H9 (cell line): ENCODE results near the gene CYP1B1. TPM values are rescaled to one million over a fixed set of nuclear protein-coding genes. Genes with fewer than 3 reads are reported as not detected.

Experiments
- DNase-seq: peaks from one replicate; pipeline ENCODE4 v3.0.0-alpha.2; 2017
- H2AFZ ChIP-seq: one replicate; pipeline ENCODE4 v1.6.1; 2013; ENCODE audit warnings: mild to moderate bottlenecking, low read length, control low read depth, moderate library complexity
- H2AK5ac ChIP-seq: 2 replicates; pipeline ENCODE4 v1.6.1; 2013; ENCODE audit warnings: low read length, control low read depth, mixed read lengths; ENCODE audit not compliant: insufficient read length
- H2BK120ac ChIP-seq: one replicate; pipeline ENCODE4 v1.6.1; 2013; ENCODE audit warnings: low read depth, mild to moderate bottlenecking, low read length, control low read depth, inconsistent platforms; ENCODE audit not compliant: poor library complexity, severe bottlenecking
- H2BK12ac ChIP-seq: 2 replicates; pipeline ENCODE4 v1.6.1; 2013; ENCODE audit warnings: low read length, control low read depth, mixed read lengths, low read depth; ENCODE audit not compliant: insufficient read length
- H2BK15ac ChIP-seq: 2 replicates; pipeline ENCODE4 v1.6.1; 2013; ENCODE audit warnings: low read depth, low read length, control low read depth
- H2BK20ac ChIP-seq: one replicate; pipeline ENCODE4 v1.6.1; 2013; ENCODE audit warnings: low read depth, mild to moderate bottlenecking, low read length, control low read depth, inconsistent platforms; ENCODE audit not compliant: poor library complexity, severe bottlenecking
- H2BK5ac ChIP-seq: 2 replicates; pipeline ENCODE4 v1.6.1; 2013; ENCODE audit warnings: low read length, control low read depth, mixed read lengths; ENCODE audit not compliant: insufficient read length
- H3K14ac ChIP-seq: 2 replicates; pipeline ENCODE4 v1.6.1; 2013; ENCODE audit warnings: low read length, control low read depth; ENCODE audit not compliant: insufficient read depth
- H3K18ac ChIP-seq: 2 replicates; pipeline ENCODE4 v1.6.1; 2013; ENCODE audit warnings: low read depth, mild to moderate bottlenecking, mixed read lengths, low read length, control low read depth; ENCODE audit not compliant: insufficient read length
- H3K23ac ChIP-seq: 2 replicates; pipeline ENCODE4 v1.6.1; 2013; ENCODE audit warnings: low read length, control low read depth, mixed read lengths, low read depth; ENCODE audit not compliant: insufficient read length
- H3K23me2 ChIP-seq: 2 replicates; pipeline ENCODE4 v1.6.1; 2013; ENCODE audit warnings: low read depth, mild to moderate bottlenecking, mixed read lengths, low read length, control low read depth; ENCODE audit not compliant: insufficient read length, poor library complexity, severe bottlenecking
- H3K27ac ChIP-seq: 2 replicates; pipeline ENCODE4 v1.5.1; 2013; ENCODE audit warnings: low read length, control low read depth, mixed read lengths, low read depth; ENCODE audit not compliant: insufficient read length
- H3K27me3 ChIP-seq: 2 replicates; pipeline ENCODE4 v1.6.1; 2013; ENCODE audit warnings: low read length, control low read depth, inconsistent platforms; ENCODE audit not compliant: insufficient read depth
- H3K4ac ChIP-seq: 2 replicates; pipeline ENCODE4 v1.6.1; 2013; ENCODE audit warnings: low read depth, mild to moderate bottlenecking, control low read depth, inconsistent platforms, low read length, moderate library complexity
- H3K4me1 ChIP-seq: 2 replicates; pipeline ENCODE4 v1.6.1; 2013; ENCODE audit warnings: low read length, control low read depth, inconsistent platforms; ENCODE audit not compliant: insufficient read depth
- H3K4me2 ChIP-seq: 2 replicates; pipeline ENCODE4 v1.6.1; 2013; ENCODE audit warnings: low read length, control low read depth, mixed read lengths; ENCODE audit not compliant: insufficient read length, insufficient read depth
- H3K56ac ChIP-seq: 2 replicates; pipeline ENCODE4 v1.6.1; 2013; ENCODE audit warnings: low read depth, mild to moderate bottlenecking, mixed read lengths, low read length, control low read depth; ENCODE audit not compliant: insufficient read length
- H3K79me1 ChIP-seq: 2 replicates; pipeline ENCODE4 v1.6.1; 2013; ENCODE audit warnings: low read depth, mild to moderate bottlenecking, moderate library complexity, low read length, control low read depth, inconsistent platforms; ENCODE audit not compliant: insufficient read depth, poor library complexity, severe bottlenecking
- H3K79me2 ChIP-seq: 2 replicates; pipeline ENCODE4 v1.6.1; 2013; ENCODE audit warnings: low read length, control low read depth, inconsistent platforms; ENCODE audit not compliant: insufficient read depth
- H3K9ac ChIP-seq: 2 replicates; pipeline ENCODE4 v1.6.1; 2013; ENCODE audit warnings: low read length, control low read depth, mixed read lengths; ENCODE audit not compliant: insufficient read length; ENCODE audit errors: extremely low read depth
- H3K9me3 ChIP-seq: one replicate; pipeline ENCODE4 v1.6.1; 2013; ENCODE audit warnings: low read depth, low read length, inconsistent platforms; ENCODE audit not compliant: control insufficient read depth
- H3T11ph ChIP-seq: one replicate; pipeline ENCODE4 v1.6.1; 2013; ENCODE audit warnings: mild to moderate bottlenecking, low read length, control low read depth, inconsistent platforms
- H4K20me1 ChIP-seq: one replicate; pipeline ENCODE4 v1.6.1; 2013; ENCODE audit not compliant: control insufficient read depth, insufficient read length, insufficient read depth
- H4K5ac ChIP-seq: 2 replicates; pipeline ENCODE4 v1.6.1; 2013; ENCODE audit warnings: low read depth, mild to moderate bottlenecking, mixed read lengths, low read length, control low read depth; ENCODE audit not compliant: insufficient read length
- H4K8ac ChIP-seq: replicated peaks from 2 replicates; pipeline ENCODE4 v1.6.1; 2013; ENCODE audit warnings: low read length, control low read depth, mixed read lengths, low read depth; ENCODE audit not compliant: insufficient read length
- H4K91ac ChIP-seq: 2 replicates; pipeline ENCODE4 v1.6.1; 2013; ENCODE audit warnings: low read depth, mild to moderate bottlenecking, moderate library complexity, mixed read lengths, low read length, control low read depth; ENCODE audit not compliant: insufficient read length
- H3K27ac Mint-ChIP-seq, 3 experiments: 2 replicates in 2 of 3; 3 replicates in 1 of 3; pipeline ENCODE4 v1.8.0; 2020 to 2021; ENCODE audit warnings: mixed read lengths in 3 of 3, mild to moderate bottlenecking in 1 of 3, moderate library complexity in 1 of 3
- H3K27me3 Mint-ChIP-seq: 2 replicates; pipeline ENCODE4 v1.8.0; 2021; ENCODE audit warnings: low read depth, mild to moderate bottlenecking, moderate library complexity, mixed read lengths
- H3K36me3 Mint-ChIP-seq, 3 experiments: 2 replicates in 2 of 3; 3 replicates in 1 of 3; pipeline ENCODE4 v1.8.0; 2020 to 2021; ENCODE audit warnings: low read depth in 3 of 3, mixed read lengths in 3 of 3; ENCODE audit not compliant: insufficient read depth in 1 of 3
- H3K4me1 Mint-ChIP-seq, 2 experiments: 2 replicates each; pipeline ENCODE4 v1.8.0; 2020; ENCODE audit warnings: mixed read lengths in 2 of 2
- H3K4me3 Mint-ChIP-seq, 2 experiments: 2 replicates in 1 of 2; 3 replicates in 1 of 2; pipeline ENCODE4 v1.8.0; 2020 to 2021; ENCODE audit warnings: mild to moderate bottlenecking in 2 of 2, mixed read lengths in 2 of 2, moderate library complexity in 1 of 2
- H3K9me3 Mint-ChIP-seq, 2 experiments: 2 replicates in 1 of 2; 3 replicates in 1 of 2; pipeline ENCODE4 v1.8.0; 2020; ENCODE audit warnings: mild to moderate bottlenecking in 2 of 2, mixed read lengths in 2 of 2, moderate library complexity in 1 of 2
- CTCF ChIP-seq: fragments of 200-600 bp; sonication (generic); conservative IDR thresholded peaks from 3 replicates; pipeline ENCODE4 v1.8.0; 2021; ENCODE audit warnings: antibody characterized with exemption, mild to moderate bottlenecking
- WGBS: extraction: QIAGEN DNeasy Blood & Tissue Kit; methylation state at CpG from one replicate; pipeline ENCODE4 v1.1.7; 2013; ENCODE audit warnings: missing lambda C conversion rate, low lambda C conversion rate, mixed read lengths; ENCODE audit not compliant: insufficient read length; ENCODE audit errors: extremely low coverage; 5-methylcytosine and 5-hydroxymethylcytosine counted together
- total RNA-seq: library from RNA; stranded (reverse); gene quantifications from 2 replicates; pipeline ENCODE4 v1.2.1, GENCODE V29; 2021

The CYP1B1 gene
- total RNA-seq, 1 experiment from 2014 or later = 2.7 TPM

DNA sequence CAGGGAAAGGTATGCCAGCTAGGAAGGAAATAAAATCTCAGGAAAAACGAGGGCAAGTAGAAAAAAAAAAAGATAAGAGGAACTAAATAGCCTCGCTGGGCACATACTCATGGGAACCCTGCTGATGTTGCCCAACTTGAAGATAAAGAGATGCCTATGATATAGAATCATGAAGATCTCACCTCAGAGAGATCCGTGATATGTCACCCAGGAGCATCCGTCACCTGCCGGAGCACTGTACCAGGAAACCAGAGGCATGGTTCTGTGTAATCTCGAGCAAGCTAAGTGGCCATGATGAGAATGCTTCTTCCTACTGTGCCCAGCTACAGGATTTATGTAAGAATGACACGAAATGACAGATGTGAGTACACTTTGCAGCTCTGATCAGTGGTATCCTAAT lies 40.0 kb downstream of the CYP1B1 start:
- H4K91ac ChIP-seq = no peak overlapping the region
- H3T11ph ChIP-seq = no peak overlapping the region
- no peak overlapping the region for H2BK20ac ChIP-seq
- DNase-seq = no peak
- H3K14ac ChIP-seq = no peak overlapping the region
- no peak overlapping the region for H3K56ac ChIP-seq
- no peak overlapping the region for H3K4me2 ChIP-seq
- no peak overlapping the region for H3K18ac ChIP-seq
- H3K27me3 ChIP-seq = peaks cover 3% of the 10 kb centered on the region; the same call in 1 of the 2 replicates
- no peaks in the 10 kb centered on the region for H4K20me1 ChIP-seq
- H3K79me2 ChIP-seq = no peaks in the 10 kb centered on the region
- no peak overlapping the region for H3K27ac ChIP-seq
- Mint-ChIP-seq H3K27ac (no peak overlapping the region), H3K9me3 (no peaks in the 10 kb centered on the region), H3K4me1 (peaks cover 2 to 4% of the 10 kb centered on the region in 2 experiments; a peak in 2 of 4 replicates), H3K36me3 (no peaks in the 10 kb centered on the region), H3K4me3 (no peak overlapping the region), H3K27me3 (peaks cover 14% of the 10 kb centered on the region)
- H3K9me3 ChIP-seq = no peaks in the 10 kb centered on the region
- no peak overlapping the region for H4K5ac ChIP-seq
- no peak overlapping the region for H2AK5ac ChIP-seq
- no peak overlapping the region for H2BK15ac ChIP-seq
- no peak overlapping the region for H2AFZ ChIP-seq
- no peak overlapping the region for H3K9ac ChIP-seq
- H2BK5ac ChIP-seq = no peak overlapping the region
- no peak for TF ChIP-seq CTCF
- H3K79me1 ChIP-seq = no peaks in the 10 kb centered on the region
- no peak overlapping the region for H2BK120ac ChIP-seq
- no peaks in the 10 kb centered on the region for H3K23me2 ChIP-seq
- no peak overlapping the region for H3K4ac ChIP-seq
- 0 out of 2 replicates have a peak, but pooled peaks cover 3% of the 10 kb centered on the region for H3K4me1 ChIP-seq
- no CpG with 5 or more reads among the region's 7 CpGs for WGBS
- no peak overlapping the region for H2BK12ac ChIP-seq
- no peak overlapping the region for H3K23ac ChIP-seq
- no peak overlapping the region for H4K8ac ChIP-seq
